HepG2 (cell line): ENCODE results near the gene PTX4. TPM values are rescaled to one million over a fixed set of nuclear protein-coding genes. Genes with fewer than 3 reads are reported as not detected.

Source experiments
- ATAC-seq: fragments of 200-7000 bp; cut with Tn5 transposase; 3 replicates; pipeline ENCODE4 v1.9.1; 2020; ENCODE audit warnings: mild to moderate bottlenecking, moderate library complexity
- BruUV-seq: library from RNA; stranded (reverse); fragments of 400-500 nt; replicated peaks from 2 replicates; lab custom pipeline; 2021; lab: Mats Ljungman, UMichigan
- CTCF ChIA-PET: fragments of 300-600 bp; formaldehyde crosslinking; extraction: SDS; loops from one replicate; lab custom pipeline; 2021; ENCODE audit warnings: low total read pairs, inconsistent platforms, low intra/inter-chr PET ratio; lab: Yijun Ruan, JAX
- POLR2A ChIA-PET: fragments of 350-600 bp; sonication (Branson Sonifier 250); formaldehyde crosslinking; loops from one replicate; lab custom pipeline; 2020; ENCODE audit warnings: antibody characterized with exemption, inconsistent platforms; lab: Yijun Ruan, JAX
- DNase-seq: peaks from one replicate; pipeline ENCODE4 v3.0.0-alpha.2; 2015; ENCODE audit warnings: low spot score
- FAIRE-seq: peaks from 3 replicates; lab custom pipeline; 2011; peaks lifted over from hg19 to GRCh38; lab: Jason Lieb, UNC
- H2AFZ ChIP-seq: one replicate; pipeline ENCODE4 v1.6.1; 2011; ENCODE audit warnings: low read length, inconsistent platforms
- H3K27ac ChIP-seq: fragments of 300-600 bp; 3 replicates; pipeline ENCODE4 v1.8.0; 2011; ENCODE audit warnings: mixed run types, mild to moderate bottlenecking, mixed read lengths, low read length, inconsistent platforms; ENCODE audit not compliant: insufficient read depth; ENCODE audit errors: extremely low read length
- H3K27me3 ChIP-seq, 2 experiments: fragments of 200-600 bp in 1 of 2; 2 replicates in 1 of 2; 3 replicates in 1 of 2; pipeline versions ENCODE4 v1.6.0 to v1.8.0; 2011; ENCODE audit warnings: low read length in 2 of 2, mild to moderate bottlenecking in 2 of 2, moderate library complexity in 2 of 2, inconsistent platforms in 1 of 2; ENCODE audit not compliant: insufficient read depth in 2 of 2, control insufficient read depth in 1 of 2
- H3K36me3 ChIP-seq, 2 experiments: fragments of 200-600 bp in 1 of 2; replicated peaks in 1 of 2; 2 replicates in 1 of 2; 3 replicates in 1 of 2; pipeline versions ENCODE4 v1.5.1 to v1.8.0; 2011; ENCODE audit warnings: low read length in 2 of 2, inconsistent platforms in 1 of 2; ENCODE audit not compliant: insufficient read depth in 2 of 2, control insufficient read depth in 1 of 2
- H3K4me1 ChIP-seq: 2 replicates; pipeline ENCODE4 v1.5.1; 2012; ENCODE audit warnings: low read length, inconsistent platforms; ENCODE audit not compliant: insufficient read depth
- H3K4me2 ChIP-seq: 2 replicates; pipeline ENCODE4 v1.6.0; 2011; ENCODE audit warnings: low read depth, low read length, inconsistent platforms
- H3K4me3 ChIP-seq, 3 experiments: fragments of 200-600 bp in 1 of 3; sonication (generic), shearing (Covaris generic) in 1 of 3; replicated peaks in 1 of 3; 2 replicates each; pipeline ENCODE4 v1.5.1; 2011 to 2016; ENCODE audit warnings: low read length in 3 of 3, inconsistent platforms in 2 of 3, low read depth in 2 of 3, mild to moderate bottlenecking in 2 of 3, control low read depth in 1 of 3, mixed read lengths in 1 of 3; ENCODE audit not compliant: insufficient read depth in 1 of 3
- H3K79me2 ChIP-seq: one replicate; pipeline ENCODE4 v1.6.1; 2011; ENCODE audit warnings: low read length, inconsistent platforms; ENCODE audit not compliant: insufficient read depth
- H3K9ac ChIP-seq: 2 replicates; pipeline ENCODE4 v1.6.0; 2011; ENCODE audit warnings: mild to moderate bottlenecking, low read depth, low read length, inconsistent platforms; ENCODE audit not compliant: insufficient read depth
- H3K9me3 ChIP-seq: 2 replicates; pipeline ENCODE4 v1.5.1; 2012; ENCODE audit warnings: mild to moderate bottlenecking, low read length
- H4K20me1 ChIP-seq: 2 replicates; pipeline ENCODE4 v1.6.0; 2011; ENCODE audit warnings: inconsistent platforms, mild to moderate bottlenecking, low read length, moderate library complexity; ENCODE audit not compliant: insufficient read depth
- AGO2 ChIP-seq: fragments of 200-400 bp; formaldehyde crosslinking; optimal IDR thresholded peaks from 2 replicates; pipeline ENCODE3; 2017; ENCODE audit warnings: mild to moderate bottlenecking, low read depth, low read length, moderate library complexity
- RCOR2 ChIP-seq: IDR thresholded peaks from 2 replicates; pipeline ENCODE4 v1.6.1; 2016; ENCODE audit warnings: missing biosample characterization, missing genetic modification reagents
- TCF7 ChIP-seq: sonication (generic); IDR thresholded peaks from 2 replicates; pipeline ENCODE4 v1.6.1; 2016; ENCODE audit warnings: antibody characterized with exemption, low read depth
- ZBED4 ChIP-seq: sonication (generic); formaldehyde crosslinking; IDR thresholded peaks from 2 replicates; pipeline ENCODE4 v1.4.0; 2020; ENCODE audit warnings: missing genetic modification reagents, borderline replicate concordance
- ZNF567 ChIP-seq: sonication (generic); formaldehyde crosslinking; IDR thresholded peaks from 2 replicates; pipeline ENCODE4 v1.8.1; 2023; ENCODE audit warnings: mild to moderate bottlenecking, missing genetic modification reagents, borderline replicate concordance
- WGBS: methylation state at CpG from one replicate; pipeline ENCODE4 v1.1.6; 2017; ENCODE audit warnings: low lambda C conversion rate; 5-methylcytosine and 5-hydroxymethylcytosine counted together
- in situ Hi-C: cut with HindIII; loops from 2 replicates; pipeline ENCODE4 v1.10.0; 2017; ENCODE audit warnings: low pct_unique_long_range_greater_than_20kb; ENCODE audit not compliant: extremely low pct_ligation_motif_present
- intact Hi-C: fragments of 100-400 bp; cut with micrococcal nuclease; formaldehyde crosslinking; loops from one replicate; pipeline ENCODE4 v1.10.0; 2022; ENCODE audit not compliant: unreplicated experiment
- polyA plus RNA-seq, 8 experiments: library from polyadenylated mRNA; depleted of rRNA in 3 of 8; stranded (reverse) in 7 of 8; unstranded in 1 of 8; fragments of >200 nt; fragmentation: Illumina TruSeq in 4 of 8; extraction: Trizol in 4 of 8; gene quantifications; 2 replicates each; pipeline versions ENCODE4 v1.2.1 to v1.2.3, GENCODE V29; 2011 to 2016; ENCODE audit warnings: low read depth in 4 of 8, missing spikeins in 1 of 8, mixed read lengths in 1 of 8; ENCODE audit not compliant: insufficient read depth in 1 of 8
- total RNA-seq, 5 experiments: library from RNA; depleted of rRNA; stranded (reverse); fragments of >200 nt; fragmentation: Illumina TruSeq; extraction: Trizol; gene quantifications; 2 replicates each; pipeline ENCODE4 v1.2.3, GENCODE V29; 2016; ENCODE audit warnings: low read depth in 1 of 5

Gene PTX4
- total and polyA plus RNA-seq, 2 of the 13 experiments (the other 11 are each of a cell fraction or from before 2014, with no cell fraction given): 0.04 TPM; not detected in 1

GRCh38 chr16:1450218-1450617, 38.5 kb downstream of the PTX4 start (continued):
- TF ChIP-seq ZBED4 (CRISPR knock-in tag) (no peak), RCOR2 (CRISPR knock-in tag) (no peak), ZNF567 (CRISPR knock-in tag) (no peak)

GRCh38 chr16:1449201-1449788, 39.4 kb downstream of the PTX4 start:
- POLR2A ChIA-PET: no interaction called here
- no peak overlapping the region for H2AFZ ChIP-seq

More at GRCh38 chr16:1449201-1449788, 39.4 kb downstream of the PTX4 start:
- Histone ChIP-seq H3K4me2 (no peak overlapping the region), H3K27ac (no peak overlapping the region), H3K4me1 (no peaks in the 10 kb centered on the region), H3K36me3 (peaks cover 6 to 9% of the 10 kb centered on the region in 2 experiments; a peak in 4 of 5 replicates), H4K20me1 (no peaks in the 10 kb centered on the region), H3K79me2 (no peaks in the 10 kb centered on the region), H3K27me3 (no peaks in the 10 kb centered on the region; a peak in 1 of 5 replicates), H3K4me3 (no peak overlapping the region), H3K9me3 (no peaks in the 10 kb centered on the region), H3K9ac (no peak overlapping the region)
- CTCF ChIA-PET: no interaction called here
- DNase-seq (no peak), ATAC-seq (no peak), FAIRE-seq (no peak)
- in situ Hi-C loops: no loop called here
- BruUV-seq: no TSS peak
- 96% methylated on average over 10 of the region's 25 CpGs for WGBS
- peak; percentile 38 for TF ChIP-seq AGO2
- TF ChIP-seq TCF7: no peak
- intact Hi-C loops: no loop called here
